ENCODE measurements around the gene PRM1.

DNA sequence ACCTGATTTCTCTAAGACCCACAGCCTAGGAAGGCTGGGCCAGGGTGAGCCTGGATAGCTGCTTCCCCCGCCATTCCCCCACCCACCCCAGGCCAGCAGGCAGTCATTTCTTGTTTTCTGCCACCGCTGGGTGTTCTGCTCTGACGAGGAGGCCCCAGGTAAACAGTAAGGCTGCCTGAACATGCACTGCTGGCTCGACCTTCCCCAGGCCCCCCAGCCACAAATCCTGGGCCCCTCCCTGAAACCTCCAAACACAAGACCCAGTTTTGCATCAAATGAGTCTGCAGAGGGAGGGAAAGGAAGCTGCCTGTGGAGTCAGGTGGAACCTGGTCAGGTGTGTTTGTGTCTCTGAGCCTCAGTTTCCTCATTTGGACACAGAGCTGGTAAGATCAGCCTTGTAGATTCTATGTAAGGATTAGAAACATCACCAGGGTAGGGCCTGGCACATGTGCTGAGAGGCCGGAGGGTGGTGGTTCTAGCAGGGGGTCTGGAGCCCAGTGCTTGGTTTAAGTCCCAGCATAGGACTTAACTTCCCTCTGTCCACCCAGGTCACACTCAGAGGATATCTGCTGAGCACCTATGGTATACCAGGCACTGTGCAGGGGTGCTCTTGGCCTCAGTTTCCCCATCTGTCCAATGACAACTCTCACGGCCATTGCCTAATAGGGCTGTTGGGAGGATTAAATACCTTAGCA is 18.9 kb upstream of the PRM1 start:
- TF ChIP-seq POLR2A (IDR thresholded peaks at IDR 0.05) (no peak), CTCF (IDR thresholded peaks at IDR 0.05) (no peak)
